GM12878 (cell line): ENCODE measurements around the gene INPP5D. TPM values are rescaled to one million over a fixed set of nuclear protein-coding genes. Genes with fewer than 3 reads are reported as not detected.

Experiments
- ATF3 ChIP-seq: IDR thresholded peaks from 2 replicates; pipeline ENCODE4 v1.6.1; 2011; ENCODE audit warnings: low read depth, mild to moderate bottlenecking, low read length, moderate library complexity, borderline replicate concordance; ENCODE audit errors: extremely low read depth
- BACH1 ChIP-seq: fragments of 450-650 bp; IDR thresholded peaks from 2 replicates; pipeline ENCODE4 v1.6.1; 2017; ENCODE audit warnings: mild to moderate bottlenecking, borderline replicate concordance
- BMI1 ChIP-seq: fragments of 450-650 bp; IDR thresholded peaks from 2 replicates; pipeline ENCODE4 v1.6.1; 2016; ENCODE audit warnings: mild to moderate bottlenecking, moderate library complexity, borderline replicate concordance
- CEBPB ChIP-seq, 2 experiments: fragments of 150-350 bp in 1 of 2; IDR thresholded peaks; 2 replicates each; pipeline ENCODE4 v1.6.1; 2012 to 2014; ENCODE audit warnings: low read depth in 2 of 2, low read length in 2 of 2, borderline replicate concordance in 1 of 2, inconsistent platforms in 1 of 2
- CHD1 ChIP-seq: IDR thresholded peaks from 2 replicates; pipeline ENCODE4 v1.6.1; 2012; ENCODE audit warnings: low read depth, low read length, improper control_type of control experiment
- CREM ChIP-seq: IDR thresholded peaks from 2 replicates; pipeline ENCODE4 v1.6.1; 2014; ENCODE audit warnings: antibody characterized with exemption, low read depth
- EP300 ChIP-seq, 2 experiments: fragments of 150-350 bp in 1 of 2; IDR thresholded peaks; 2 replicates each; pipeline ENCODE4 v1.6.1; 2011 to 2012; ENCODE audit warnings: low read depth in 2 of 2, low read length in 2 of 2, borderline replicate concordance in 1 of 2, improper control_type of control experiment in 1 of 2, inconsistent platforms in 1 of 2; ENCODE audit not compliant: control insufficient read depth in 1 of 2
- EZH2 ChIP-seq: IDR thresholded peaks from 2 replicates; pipeline ENCODE4 v1.6.1; 2012; ENCODE audit warnings: low read depth, mild to moderate bottlenecking, control low read depth, inconsistent platforms, low read length, borderline replicate concordance; ENCODE audit not compliant: control insufficient read depth
- FOXK2 ChIP-seq: fragments of 450-650 bp; IDR thresholded peaks from 2 replicates; pipeline ENCODE4 v1.6.1; 2017; ENCODE audit warnings: mild to moderate bottlenecking, moderate library complexity
- GABPA ChIP-seq: IDR thresholded peaks from 2 replicates; pipeline ENCODE4 v1.6.1; 2014; ENCODE audit warnings: antibody characterized with exemption, low read depth, mild to moderate bottlenecking, inconsistent platforms
- GATAD2B ChIP-seq: fragments of 450-650 bp; conservative IDR thresholded peaks from 2 replicates; pipeline ENCODE4 v1.6.1; 2017; ENCODE audit warnings: low read depth, mild to moderate bottlenecking, moderate library complexity
- HDAC2 ChIP-seq: fragments of 200-600 bp; sonication (generic); IDR thresholded peaks from 2 replicates; pipeline ENCODE4 v1.6.1; 2017
- JUND ChIP-seq: IDR thresholded peaks from 2 replicates; pipeline ENCODE4 v1.6.1; 2012; ENCODE audit warnings: low read depth, mild to moderate bottlenecking, low read length, improper control_type of control experiment, moderate library complexity
- LARP7 ChIP-seq: fragments of 450-650 bp; IDR thresholded peaks from 2 replicates; pipeline ENCODE4 v1.6.1; 2017; ENCODE audit warnings: mild to moderate bottlenecking
- NR2C2 ChIP-seq: IDR thresholded peaks from 2 replicates; pipeline ENCODE4 v1.6.1; 2011; ENCODE audit warnings: borderline replicate concordance, low read depth; ENCODE audit not compliant: control insufficient read depth, insufficient read length
- PKNOX1 ChIP-seq: fragments of 450-650 bp; IDR thresholded peaks from 2 replicates; pipeline ENCODE4 v1.6.1; 2016; ENCODE audit warnings: mild to moderate bottlenecking
- PML ChIP-seq: IDR thresholded peaks from 2 replicates; pipeline ENCODE4 v1.6.1; 2012; ENCODE audit warnings: low read length, inconsistent platforms
- POLR2A ChIP-seq: IDR thresholded peaks from 2 replicates; pipeline ENCODE4 v1.6.1; 2011; ENCODE audit warnings: low read depth, mild to moderate bottlenecking, low read length
- RCOR1 ChIP-seq: conservative IDR thresholded peaks from 2 replicates; pipeline ENCODE4 v1.6.1; 2012; ENCODE audit warnings: low read depth, low read length, improper control_type of control experiment
- RELA ChIP-seq: fragments of 450-650 bp; IDR thresholded peaks from 2 replicates; pipeline ENCODE4 v1.8.0; 2014; ENCODE audit warnings: borderline replicate concordance; ENCODE audit not compliant: partially characterized antibody
- SMC3 ChIP-seq: IDR thresholded peaks from 2 replicates; pipeline ENCODE4 v1.6.1; 2011; ENCODE audit warnings: low read length, improper control_type of control experiment, borderline replicate concordance
- STAT1 ChIP-seq: fragments of 450-650 bp; conservative IDR thresholded peaks from 2 replicates; pipeline ENCODE4 v1.6.1; 2014; ENCODE audit warnings: antibody characterized with exemption, mild to moderate bottlenecking
- YY1 ChIP-seq: IDR thresholded peaks from 2 replicates; pipeline ENCODE4 v1.6.1; 2011; ENCODE audit warnings: low read depth, mild to moderate bottlenecking, low read length
- ZBED1 ChIP-seq: IDR thresholded peaks from 2 replicates; pipeline ENCODE4 v1.6.1; 2016; ENCODE audit warnings: borderline replicate concordance
- ZBTB4 ChIP-seq: fragments of 450-650 bp; formaldehyde crosslinking; IDR thresholded peaks from 2 replicates; pipeline ENCODE4 v1.4.0; 2022; ENCODE audit warnings: mild to moderate bottlenecking, moderate library complexity
- ZNF384 ChIP-seq: IDR thresholded peaks from 2 replicates; pipeline ENCODE4 v1.6.1; 2012; ENCODE audit warnings: low read depth, mild to moderate bottlenecking, low read length, improper control_type of control experiment, borderline replicate concordance
- ZSCAN29 ChIP-seq: fragments of 450-650 bp; IDR thresholded peaks from 2 replicates; pipeline ENCODE4 v1.6.1; 2017; ENCODE audit warnings: mild to moderate bottlenecking, moderate library complexity
- polyA plus RNA-seq, 11 experiments: library from polyadenylated mRNA; depleted of rRNA in 4 of 11; unstranded in 6 of 11; stranded (reverse) in 5 of 11; fragments of >200 nt; fragmentation: Nextera tagmentation in 4 of 11; fragmentation: Illumina TruSeq in 1 of 11; extraction: Ambion mirVana in 4 of 11; extraction: Trizol in 1 of 11; gene quantifications; 1 replicate in 1 of 11; 2 replicates in 10 of 11; pipeline versions ENCODE4 v1.2.1 to v1.2.3, GENCODE V29; 2011 to 2016; ENCODE audit warnings: inconsistent platforms in 2 of 11, missing spikeins in 2 of 11, low read depth in 1 of 11
- total RNA-seq, 4 experiments: library from RNA; depleted of rRNA in 3 of 4; stranded (reverse); fragments of >200 nt in 3 of 4; fragmentation: Illumina TruSeq in 1 of 4; extraction: Trizol in 1 of 4; gene quantifications; 2 replicates each; pipeline versions ENCODE4 v1.2.1 to v1.2.3, GENCODE V29; 2013 to 2021

The INPP5D gene
- total and polyA plus RNA-seq, 10 of the 15 experiments (the other 5 are each of a cell fraction or from before 2014, with no cell fraction given) = 11.8 to 139 (median 88.8) TPM

- TF ChIP-seq PKNOX1 (no peak; the same call in 1 of the 2 replicates), CHD1 (no peak), EZH2 (no peak), ZSCAN29 (no peak), YY1 (peak; percentile 63; the same call in 1 of the 2 replicates), ZBTB4 (CRISPR knock-in tag) (no peak), SMC3 (no peak), RCOR1 (no peak), NR2C2 (no peak), ZBED1 (peak; percentile 52; the same call in 1 of the 2 replicates), HDAC2 (no peak), RELA (no peak), GABPA (no peak), FOXK2 (no peak), GATAD2B (peak; percentile 93), ATF3 (no peak), EP300 (IDR thresholded peaks at IDR 0.05; ENCODE audit: borderline replicate concordance in 1 of 2, control insufficient read depth in 1 of 2, low read depth in 2 of 2, low read length in 2 of 2) (no peak), LARP7 (no peak; the same call in 1 of the 2 replicates), BMI1 (no peak), STAT1 (0 out of 2 replicates have a peak, but pooled peaks have one; percentile 64), CEBPB (IDR thresholded peaks at IDR 0.05; ENCODE audit: borderline replicate concordance in 1 of 2, low read depth in 2 of 2, low read length in 2 of 2) (no peak), POLR2A (peak; percentile 98), JUND (no peak), ZNF384 (no peak), CREM (peak; percentile 49; the same call in 1 of the 2 replicates), PML (0 out of 2 replicates have a peak, but pooled peaks have one; percentile 63), BACH1 (no peak)
Measured at GRCh38 chr2:233059797-233060500, at the start of gene INPP5D (continued).
